Stimulated activated CD4-positive, alpha-beta T cell treated with anti-CD3 and anti-CD28 coated beads, Interleukin-1b, Interleukin-23, amount 100 ng/mL, for 24 hours (primary cell): ENCODE measurements around the gene MED12L.

ENCODE experiments used
- DNase-seq, 4 experiments: peaks; one replicate each; pipeline ENCODE4 v3.0.0-alpha.2; 2020; ENCODE audit warnings: low read depth in 4 of 4, low spot score in 1 of 4

The MED12L gene

GRCh38 chr3:151403246-151403645, 317.8 kb downstream of the MED12L start:
- DNase-seq, result no peak

GRCh38 chr3:151404316-151404715, 318.9 kb downstream of the MED12L start:
- DNase-seq, result no peak

GRCh38 chr3:151407928-151408327, 322.5 kb downstream of the MED12L start:
- no peak for DNase-seq

GRCh38 chr3:151410891-151411559, 325.6 kb downstream of the MED12L start:
- no peak for DNase-seq

GRCh38 chr3:151412989-151413388, 327.5 kb downstream of the MED12L start:
- no peak for DNase-seq

- DNase-seq, result no peak
These were observed 329.8 kb downstream of the MED12L start for GRCh38 chr3:151415289-151415688.

GRCh38 chr3:151419806-151420205, 334.3 kb downstream of the MED12L start:
- DNase-seq, result no peak

GRCh38 chr3:151421938-151422337, 336.5 kb downstream of the MED12L start:
- no peak for DNase-seq

GRCh38 chr3:151423091-151423490, 337.6 kb downstream of the MED12L start:
- DNase-seq, result no peak

GRCh38 chr3:151425627-151426340, 340.3 kb downstream of the MED12L start:
- DNase-seq, result no peak

- DNase-seq, result no peak
These were observed 340.8 kb downstream of the MED12L start for GRCh38 chr3:151426341-151426657.

GRCh38 chr3:151428386-151428785, 342.9 kb downstream of the MED12L start:
- DNase-seq, result no peak

- no peak for DNase-seq
These were observed 345.5 kb downstream of the MED12L start for GRCh38 chr3:151430821-151431484.

GRCh38 chr3:151431940-151432339, 346.5 kb downstream of the MED12L start:
- no peak for DNase-seq

- DNase-seq, result no peak
These were observed 347.3 kb downstream of the MED12L start for GRCh38 chr3:151432616-151433372.

- DNase-seq, result no peak
These were observed 348.9 kb downstream of the MED12L start for GRCh38 chr3:151434151-151434890.

GRCh38 chr3:151436675-151437446, 351.4 kb downstream of the MED12L start:
- no peak for DNase-seq

- DNase-seq, result no peak
These were observed 352.4 kb downstream of the MED12L start for GRCh38 chr3:151437906-151438305.

GRCh38 chr3:151439652-151440125, 354.2 kb downstream of the MED12L start:
- DNase-seq, result no peak

- DNase-seq, result no peak
These were observed 355.5 kb downstream of the MED12L start for GRCh38 chr3:151440940-151441339.
